ENCODE data around the gene SART1.
"Not testable (repeated sequence)": the region's sequence is repeated elsewhere in the genome, so short reads cannot be mapped to it uniquely, and the experiment has no call there.

Gene SART1

DNA sequence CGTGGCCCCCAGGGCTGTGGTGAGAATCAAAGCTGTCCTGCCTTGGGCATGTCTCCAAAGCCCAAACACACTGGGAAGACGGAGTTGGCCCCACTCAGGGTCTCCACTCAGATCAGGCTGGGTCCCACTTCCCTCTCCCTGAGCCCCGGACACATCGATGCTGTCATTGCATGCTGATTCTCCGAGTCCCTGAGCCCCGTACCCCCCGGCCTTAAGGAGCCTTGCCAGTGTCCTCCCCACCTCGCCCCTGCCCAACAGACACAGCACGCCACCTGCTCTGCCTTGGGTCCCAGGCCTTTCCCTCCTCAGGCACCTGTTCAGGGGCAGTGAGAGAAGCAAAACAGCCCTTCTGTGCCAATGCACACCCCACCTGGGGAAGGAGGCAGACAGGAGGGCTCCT lies 25.8 kb downstream of the SART1 start:
- FAIRE-seq (no peak), DNase-seq (ENCODE audit: insufficient read length, low spot score) (no peak)

DNA sequence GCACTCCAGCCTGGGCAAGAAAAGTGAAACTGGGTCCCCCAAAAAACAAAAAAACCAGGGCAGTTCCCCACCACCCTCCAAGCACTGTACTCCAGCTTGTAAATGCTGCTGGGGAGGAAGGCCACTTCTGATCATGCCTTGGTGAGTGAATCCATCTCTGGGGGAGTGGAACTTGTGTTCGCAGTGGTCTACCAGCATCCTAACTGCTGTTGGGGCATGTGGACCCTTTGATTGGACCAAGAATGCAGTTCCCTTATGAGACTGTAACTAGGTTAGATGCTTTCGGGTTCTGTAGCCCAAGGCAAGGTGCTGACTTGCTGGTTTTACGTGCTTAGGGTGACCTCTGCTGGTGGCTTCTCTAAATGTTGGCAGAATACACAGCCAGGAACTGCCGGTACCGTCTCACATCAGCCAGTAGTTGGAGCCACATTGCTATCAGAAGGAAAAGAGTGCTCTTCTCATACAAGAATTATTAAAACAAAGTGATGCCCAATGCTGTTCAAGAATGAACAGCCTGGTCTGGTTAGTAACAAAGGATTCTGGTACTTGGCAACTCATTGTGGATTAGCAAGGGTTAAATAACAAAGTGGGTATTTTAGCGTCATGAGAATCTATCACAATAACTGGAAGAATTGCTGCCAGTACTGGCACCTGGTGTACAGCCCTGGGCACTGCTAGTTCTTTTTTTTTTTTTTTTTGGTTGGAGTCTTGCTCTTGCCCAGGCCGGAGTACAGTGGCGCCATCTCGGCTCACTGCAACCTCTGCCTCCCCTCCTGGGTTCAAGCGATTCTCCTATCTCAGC lies 27.5 kb downstream of the SART1 start:
- FAIRE-seq, result peak; percentile 98
- DNase-seq (ENCODE audit: insufficient read length, low spot score), result peak; percentile 89

DNA sequence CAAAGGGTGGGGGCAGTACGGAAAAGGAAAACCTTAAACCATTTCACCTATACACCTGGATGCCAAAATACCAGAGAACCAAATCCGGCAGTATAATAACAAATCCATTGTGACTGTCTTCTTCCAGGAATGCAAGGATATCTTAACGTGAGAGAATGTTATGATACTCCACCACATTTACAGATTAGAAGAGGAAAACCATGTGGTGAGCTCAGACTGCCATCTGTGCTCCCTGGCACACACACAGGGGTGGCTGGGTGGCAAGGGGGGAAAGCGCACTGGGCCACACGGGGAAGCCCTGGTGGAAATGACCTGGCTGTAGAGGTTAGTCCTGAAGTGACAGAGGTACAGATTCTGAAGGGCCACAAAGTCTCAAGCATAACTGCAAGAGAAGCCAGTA lies 30.5 kb downstream of the SART1 start:
- DNase-seq (ENCODE audit: insufficient read length, low spot score) (no peak), FAIRE-seq (no peak)

DNA sequence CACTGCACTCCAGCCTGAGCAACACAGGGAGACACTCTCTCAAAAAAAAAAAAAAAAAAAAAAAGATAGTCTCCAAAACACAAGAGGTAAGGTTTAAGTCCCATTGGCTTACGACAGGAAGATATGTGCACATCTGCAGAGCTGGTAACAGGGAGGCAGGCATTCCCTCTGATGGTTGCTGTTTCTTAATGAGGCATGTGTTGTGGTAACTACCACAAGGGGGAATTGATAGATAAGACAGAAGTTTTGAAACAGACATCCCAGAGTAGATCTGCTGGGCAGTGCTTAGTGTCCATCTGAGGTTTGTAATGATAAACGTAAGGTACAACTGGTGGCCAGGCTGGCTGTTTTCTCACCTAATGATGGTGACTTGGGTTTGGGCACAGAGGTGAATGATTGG lies 35.8 kb downstream of the SART1 start:
- DNase-seq (ENCODE audit: insufficient read length, low spot score), result no peak
- no peak for FAIRE-seq

DNA sequence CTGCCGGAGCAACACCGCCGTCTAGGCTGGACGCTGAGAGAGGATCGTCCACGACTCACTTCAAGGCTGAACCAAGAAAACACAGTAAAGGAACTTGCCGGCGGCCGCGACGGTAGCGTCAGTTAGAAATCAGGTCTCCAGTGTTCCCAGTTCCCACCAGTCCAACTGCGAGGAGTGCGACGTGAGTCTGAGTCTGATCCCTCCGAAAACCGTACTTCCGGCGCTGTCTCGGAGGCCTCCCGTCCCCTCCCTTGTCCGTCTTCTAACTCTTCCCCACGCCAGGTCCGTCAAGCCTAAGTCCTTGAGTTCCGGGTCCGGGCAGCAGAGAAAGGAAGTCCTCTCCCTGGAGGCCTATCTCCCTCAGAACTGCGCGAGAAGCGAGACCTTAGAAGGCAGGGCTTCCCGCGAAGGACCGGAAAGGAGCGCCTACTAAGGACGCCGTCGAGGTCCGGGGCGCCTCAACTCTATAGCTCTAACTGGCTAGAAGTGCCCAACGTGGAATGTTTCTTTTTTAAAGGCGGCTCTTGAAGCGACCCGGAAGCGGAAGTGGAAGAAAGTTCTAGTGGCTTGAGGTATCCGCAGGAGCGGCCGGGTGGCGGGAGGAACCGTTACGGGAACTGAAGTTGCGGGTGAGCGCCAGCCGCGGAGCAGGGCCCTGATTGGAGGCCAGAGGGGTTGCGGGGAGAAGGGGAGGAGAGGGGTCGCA lies 40.6 kb downstream of the SART1 start, which contains the start of the genes BANF1 and EIF1AD:
BANF1 (plus strand) TSS at position 562 of the 706 bp plus-strand sequence. CDS start 748 bp downstream, outside the sequence.
EIF1AD (minus strand) TSS at position 216 of the 706 bp plus-strand sequence. CDS start 1,768 bp downstream, outside the sequence.
- peak; percentile 94 for FAIRE-seq
- peak; percentile 87 for DNase-seq (ENCODE audit: insufficient read length, low spot score)

DNA sequence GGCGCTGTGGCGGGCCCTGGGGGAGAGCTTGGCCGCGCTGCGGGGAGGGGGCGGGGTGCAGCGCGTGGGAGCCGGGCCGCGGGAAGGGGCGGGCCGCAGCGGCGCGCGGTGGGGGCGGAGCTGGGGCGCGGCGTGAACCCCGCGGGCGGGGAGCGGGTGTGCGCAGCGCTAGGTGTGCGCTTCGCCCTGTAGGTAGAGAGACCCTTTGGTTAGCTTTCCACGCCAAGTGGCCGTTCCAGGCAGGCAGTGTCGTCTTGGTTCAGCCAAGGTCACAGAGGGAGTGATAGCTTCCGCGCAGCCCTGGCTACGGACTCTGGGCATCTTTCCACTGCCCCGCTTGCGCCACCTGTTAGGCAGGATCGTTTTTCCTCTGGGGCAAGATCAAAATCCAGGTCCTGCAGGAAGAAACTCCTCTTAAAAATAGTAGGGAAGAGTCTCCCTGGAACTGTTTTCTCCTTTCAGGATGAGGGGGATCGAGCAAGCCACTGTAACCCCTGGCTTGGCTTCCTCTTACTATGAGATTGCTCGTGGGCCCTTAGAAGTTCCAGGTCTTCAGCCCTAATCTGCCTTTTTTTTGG lies 41.2 kb downstream of the SART1 start:
- FAIRE-seq (peak; percentile 45), DNase-seq (ENCODE audit: insufficient read length, low spot score) (peak; percentile 58)

DNA sequence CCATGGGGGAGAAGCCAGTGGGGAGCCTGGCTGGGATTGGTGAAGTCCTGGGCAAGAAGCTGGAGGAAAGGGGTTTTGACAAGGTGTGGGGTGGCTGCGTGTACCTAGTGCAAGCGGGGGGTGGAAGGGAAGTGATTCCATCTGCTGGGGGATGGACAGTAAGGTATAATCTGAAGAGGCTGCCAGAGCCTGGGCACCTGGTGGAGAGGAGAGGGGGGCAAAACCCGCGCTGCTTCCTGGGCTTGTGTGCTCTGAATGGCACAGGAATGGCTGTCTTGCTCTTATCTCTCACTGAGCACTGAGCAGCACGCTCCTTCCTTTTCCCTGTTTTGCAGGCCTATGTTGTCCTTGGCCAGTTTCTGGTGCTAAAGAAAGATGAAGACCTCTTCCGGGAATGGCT lies 41.8 kb downstream of the SART1 start:
- no peak for FAIRE-seq
- DNase-seq (ENCODE audit: insufficient read length, low spot score), result no peak

DNA sequence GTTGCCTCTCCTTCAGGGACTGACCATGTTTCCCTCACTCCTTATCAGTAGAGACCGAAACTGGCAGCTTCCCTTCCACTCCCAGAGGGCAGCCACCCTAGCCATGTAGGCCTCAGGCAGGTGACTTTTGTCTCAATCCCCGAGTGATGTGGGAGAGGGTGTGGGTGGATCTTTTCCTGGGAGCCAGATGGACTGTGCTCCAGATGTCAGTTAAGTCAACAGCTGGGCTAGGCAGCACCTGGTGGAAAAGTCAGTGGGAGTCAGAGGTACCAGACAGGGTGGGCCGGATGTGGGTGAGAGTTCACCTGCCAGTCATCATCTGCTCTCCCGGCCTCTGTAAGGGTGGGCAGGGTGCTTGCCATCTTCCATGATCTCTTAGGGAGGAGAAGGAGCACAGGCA lies 42.7 kb downstream of the SART1 start:
- no peak for DNase-seq (ENCODE audit: insufficient read length, low spot score)
- FAIRE-seq, result no peak

DNA sequence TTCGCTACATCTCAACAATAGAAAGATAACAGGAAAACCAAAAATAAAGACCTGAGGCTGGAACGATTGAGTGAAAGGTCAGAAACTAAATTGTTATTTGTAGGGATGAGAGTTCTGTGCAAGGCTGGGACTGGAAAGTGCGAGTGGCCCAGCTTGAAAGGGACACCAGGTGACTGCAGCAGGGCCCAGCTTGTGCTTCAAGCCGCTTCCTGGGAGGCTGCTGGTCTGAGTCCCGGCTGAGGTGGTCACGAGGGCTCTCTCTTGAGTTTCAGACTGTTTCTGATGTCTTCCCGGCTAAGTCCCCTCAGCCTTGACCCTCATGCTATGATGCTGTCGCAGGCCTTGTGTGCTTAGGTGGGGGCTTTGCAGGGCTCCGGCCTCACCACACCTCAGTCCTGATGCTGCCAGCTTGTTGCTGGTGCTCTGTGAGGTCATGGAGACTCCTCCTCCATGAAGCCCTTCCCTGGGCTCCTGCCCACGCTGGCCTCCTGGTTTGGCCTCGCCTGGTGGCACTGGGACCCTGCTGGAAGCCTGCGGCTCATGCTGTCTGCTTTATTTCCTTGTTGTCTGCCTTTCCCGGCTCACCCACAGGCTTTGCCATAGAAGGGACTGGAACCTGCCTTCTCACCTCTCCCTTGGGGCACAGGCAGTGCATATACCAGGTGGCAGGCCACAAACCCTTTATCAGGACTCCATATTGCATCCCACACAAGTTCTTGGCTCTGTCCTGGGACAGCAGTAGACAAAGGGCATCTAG lies 44.8 kb downstream of the SART1 start:
- DNase-seq (ENCODE audit: insufficient read length, low spot score), result no peak
- FAIRE-seq, result no peak

DNA sequence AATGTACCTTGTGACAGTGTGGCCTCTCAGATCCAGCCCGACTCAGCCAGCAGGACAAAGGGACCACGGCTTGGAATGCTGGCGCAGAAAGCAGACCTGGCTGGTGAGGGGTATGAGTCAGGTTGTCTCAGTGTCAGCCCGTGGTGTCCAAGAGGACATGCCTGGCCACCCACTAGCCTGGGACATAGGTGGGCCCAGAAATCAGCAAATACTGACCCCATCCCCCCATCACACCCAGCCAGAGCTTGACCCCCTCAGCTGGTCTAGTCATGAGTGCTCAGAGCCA lies 45.3 kb downstream of the SART1 start:
- no peak for DNase-seq (ENCODE audit: insufficient read length, low spot score)
- no peak for FAIRE-seq

DNA sequence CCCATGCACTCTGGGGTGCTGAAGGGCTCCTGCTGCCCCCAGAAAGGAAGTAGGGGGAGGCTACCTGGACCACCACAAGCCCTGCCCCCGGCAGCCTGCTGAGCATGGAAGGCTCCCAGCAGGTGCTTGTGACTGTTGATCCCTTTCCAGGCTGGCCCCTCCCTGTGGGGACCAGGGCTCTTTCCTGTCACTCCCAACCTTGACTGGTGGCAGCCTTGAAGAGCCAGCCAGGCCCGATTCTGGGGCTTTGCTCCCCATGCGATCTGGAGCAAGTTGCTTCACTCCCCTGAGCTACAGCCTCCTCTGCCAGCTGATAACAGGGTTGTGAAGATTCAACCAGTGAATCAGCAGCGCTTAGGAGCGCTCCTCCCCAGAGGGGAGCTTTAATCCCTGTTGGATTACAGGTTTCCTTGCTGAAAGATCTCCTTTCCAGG lies 45.7 kb downstream of the SART1 start:
- DNase-seq (ENCODE audit: insufficient read length, low spot score), result no peak

DNA sequence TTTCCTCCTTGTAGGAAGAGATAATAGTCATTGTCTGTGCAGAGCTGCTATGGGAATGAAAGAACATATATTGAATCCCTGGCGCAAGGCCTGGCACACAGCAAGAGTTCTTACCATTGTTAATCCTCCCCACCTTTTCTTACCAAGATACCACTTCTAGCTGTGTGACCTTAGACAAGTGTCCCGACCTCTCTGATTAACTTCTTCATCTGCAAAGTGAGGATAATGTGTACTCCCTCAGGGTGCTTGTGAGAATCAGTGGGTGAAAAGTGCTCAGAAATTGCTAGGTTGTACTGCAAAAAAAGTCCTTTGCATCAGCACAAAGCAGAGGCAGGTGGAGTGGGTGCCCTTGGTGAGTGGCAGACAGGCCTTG lies 46.5 kb downstream of the SART1 start:
- FAIRE-seq (no peak), DNase-seq (ENCODE audit: insufficient read length, low spot score) (no peak)

More for the DNA sequence above, 45.7 kb downstream of the SART1 start:
- no peak for FAIRE-seq

DNA sequence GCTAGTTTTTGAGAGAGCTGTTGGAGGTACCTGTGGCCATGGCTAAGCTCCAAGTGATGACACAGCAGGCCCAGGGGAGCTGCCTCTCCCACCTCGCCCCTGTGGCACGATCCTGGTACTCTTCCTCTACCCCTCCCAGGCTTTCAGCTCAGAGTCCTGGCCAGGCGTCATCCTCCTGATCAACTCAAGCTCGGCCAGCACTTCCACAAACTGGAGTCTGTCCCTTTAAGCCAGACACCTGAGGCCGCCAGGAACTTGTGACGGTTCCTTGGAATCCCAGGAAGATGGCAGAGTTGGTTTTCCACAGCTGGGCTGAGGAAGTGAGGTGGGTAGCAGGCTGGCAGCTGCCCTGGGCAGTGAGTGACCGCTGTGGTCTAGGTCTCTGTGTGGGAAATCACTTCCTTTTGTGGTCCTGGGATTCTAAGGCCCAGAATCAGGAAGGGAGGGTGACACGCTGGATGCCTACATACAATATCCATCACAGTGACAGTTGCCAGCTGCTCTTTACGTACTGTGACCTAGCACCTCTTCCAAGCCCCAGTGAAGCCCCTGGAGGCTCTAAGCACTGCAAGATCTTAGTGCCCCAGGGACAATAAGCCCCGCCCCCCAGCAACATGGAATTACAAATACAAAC lies 47.1 kb downstream of the SART1 start:
- no peak for FAIRE-seq

DNA sequence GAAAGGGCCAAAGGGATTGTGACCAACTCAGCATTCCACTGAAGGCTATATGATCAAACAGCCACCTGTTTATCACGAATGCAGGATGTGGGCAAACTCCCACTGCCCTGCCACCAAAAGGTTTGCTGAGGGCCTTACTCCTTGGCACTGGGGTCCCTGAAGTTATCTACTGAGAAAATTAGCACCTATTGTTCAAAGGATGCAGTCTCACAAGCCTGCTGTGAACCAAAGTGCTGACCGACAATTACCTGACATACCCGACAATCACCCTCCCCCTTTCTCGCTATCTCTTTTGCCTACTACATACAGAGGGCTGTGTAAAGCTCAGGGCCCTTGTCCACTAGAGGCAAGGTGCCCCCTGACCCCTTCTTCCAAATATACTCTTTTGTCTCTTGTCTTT lies 48.5 kb downstream of the SART1 start:
- FAIRE-seq; DNase-seq (ENCODE audit: insufficient read length, low spot score): not testable (repeated sequence)

More for the DNA sequence above, 47.1 kb downstream of the SART1 start:
- no peak for DNase-seq (ENCODE audit: insufficient read length, low spot score)

DNA sequence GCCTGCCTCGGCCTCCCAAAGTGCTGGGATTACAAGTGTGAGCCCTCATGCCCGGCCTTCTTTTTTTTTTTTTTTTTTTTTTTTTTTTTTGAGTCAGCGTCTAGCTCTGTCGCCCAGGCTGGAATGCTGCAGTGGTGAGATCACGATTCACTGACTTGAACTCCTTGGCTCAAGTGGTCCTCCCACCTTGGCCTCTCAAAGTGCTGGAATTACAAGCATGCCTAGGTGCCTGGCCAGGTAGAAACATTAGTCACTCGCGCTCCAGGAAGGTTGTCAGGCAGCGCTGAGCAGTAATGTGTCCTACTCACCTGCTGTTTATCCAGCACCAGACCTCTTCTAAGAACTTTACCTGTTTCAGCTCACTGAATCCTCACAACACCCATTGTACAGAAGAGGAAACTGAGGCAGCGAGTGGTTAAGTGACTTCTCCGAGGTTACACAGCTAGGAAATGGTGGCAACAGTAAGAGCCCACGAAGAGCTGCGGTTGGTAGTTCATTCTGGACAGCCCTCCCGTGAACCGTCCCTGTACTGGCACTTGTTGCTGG lies 49.8 kb downstream of the SART1 start:
- no peak for DNase-seq (ENCODE audit: insufficient read length, low spot score)
- no peak for FAIRE-seq

DNA sequence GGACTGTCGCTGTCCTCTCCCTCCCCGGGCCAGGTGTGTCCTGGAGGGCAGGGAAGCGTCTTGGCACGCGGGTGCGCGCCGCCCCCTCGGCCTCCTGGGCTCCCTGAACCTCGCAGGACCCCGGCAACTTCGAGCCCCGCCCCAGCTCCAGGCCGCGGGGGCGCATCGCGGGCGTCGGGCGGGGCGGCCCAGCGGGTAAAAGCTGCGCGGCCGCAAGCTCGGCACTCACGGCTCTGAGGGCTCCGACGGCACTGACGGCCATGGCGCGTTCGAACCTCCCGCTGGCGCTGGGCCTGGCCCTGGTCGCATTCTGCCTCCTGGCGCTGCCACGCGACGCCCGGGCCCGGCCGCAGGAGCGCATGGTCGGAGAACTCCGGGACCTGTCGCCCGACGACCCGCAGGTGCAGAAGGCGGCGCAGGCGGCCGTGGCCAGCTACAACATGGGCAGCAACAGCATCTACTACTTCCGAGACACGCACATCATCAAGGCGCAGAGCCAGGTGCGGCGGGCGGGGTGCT lies 50.3 kb downstream of the SART1 start, which contains the start of gene CST6:
CST6 (plus strand) TSS at position 224 of the 519 bp plus-strand sequence; CDS start at position 261, 37 bp downstream.
- FAIRE-seq (no peak), DNase-seq (ENCODE audit: insufficient read length, low spot score) (no peak)

DNA sequence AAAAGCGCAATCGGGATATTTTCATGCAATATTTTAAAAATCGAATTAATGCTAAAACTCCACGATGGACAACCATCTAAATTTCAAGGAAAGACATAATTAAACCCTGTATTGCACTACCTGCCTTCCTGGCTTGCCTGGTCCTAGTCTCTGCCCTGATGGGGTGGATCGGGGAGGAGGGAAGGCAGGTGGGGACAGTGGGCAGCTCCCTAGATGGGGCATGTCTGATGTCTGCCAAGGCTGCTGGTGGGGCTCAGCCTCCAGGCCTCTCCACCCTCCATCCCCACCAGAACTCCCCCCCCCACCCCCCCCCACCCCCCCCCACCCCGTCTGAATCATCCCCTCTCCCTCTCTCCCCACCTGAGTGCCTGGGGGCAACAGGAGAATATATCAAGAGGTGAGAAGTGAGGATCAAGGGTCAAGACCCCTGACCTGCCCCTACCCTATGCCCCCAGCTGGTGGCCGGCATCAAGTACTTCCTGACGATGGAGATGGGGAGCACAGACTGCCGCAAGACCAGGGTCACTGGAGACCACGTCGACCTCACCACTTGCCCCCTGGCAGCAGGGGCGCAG lies 50.9 kb downstream of the SART1 start:
- DNase-seq (ENCODE audit: insufficient read length, low spot score) (no peak), FAIRE-seq (no peak)

DNA sequence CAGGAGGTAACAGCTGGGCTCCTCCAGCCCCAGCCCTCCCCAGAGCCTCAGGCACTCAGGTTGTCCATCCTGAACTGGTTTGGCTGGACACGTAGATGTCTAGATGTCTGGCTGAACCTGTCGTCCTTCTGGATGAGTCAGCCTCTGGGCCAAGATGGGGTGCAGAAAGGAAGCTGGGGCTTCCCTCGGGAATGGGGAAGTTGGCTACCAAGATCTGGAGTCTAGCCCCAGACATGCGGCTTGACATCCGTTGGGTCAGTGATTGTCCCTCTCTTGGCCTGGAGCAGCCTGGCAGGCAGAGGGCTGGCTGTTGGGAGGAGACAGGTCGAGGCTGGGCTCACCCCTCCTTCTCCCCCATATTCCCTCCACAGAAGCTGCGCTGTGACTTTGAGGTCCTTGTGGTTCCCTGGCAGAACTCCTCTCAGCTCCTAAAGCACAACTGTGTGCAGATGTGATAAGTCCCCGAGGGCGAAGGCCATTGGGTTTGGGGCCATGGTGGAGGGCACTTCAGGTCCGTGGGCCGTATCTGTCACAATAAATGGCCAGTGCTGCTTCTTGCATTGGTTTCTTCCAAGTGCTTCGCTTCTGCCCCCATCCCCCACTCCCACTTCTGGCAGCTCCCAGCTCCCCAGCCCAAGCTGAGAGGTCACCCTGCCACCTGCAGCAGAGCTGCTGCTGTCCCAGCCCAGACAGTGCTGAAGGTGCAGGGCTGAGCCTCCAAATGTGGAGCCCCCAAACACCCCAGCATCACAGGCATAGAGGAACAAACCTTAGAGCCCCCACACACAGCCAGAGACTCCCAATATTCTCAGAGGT lies 51.6 kb downstream of the SART1 start:
- FAIRE-seq (no peak), DNase-seq (ENCODE audit: insufficient read length, low spot score) (no peak)

DNA sequence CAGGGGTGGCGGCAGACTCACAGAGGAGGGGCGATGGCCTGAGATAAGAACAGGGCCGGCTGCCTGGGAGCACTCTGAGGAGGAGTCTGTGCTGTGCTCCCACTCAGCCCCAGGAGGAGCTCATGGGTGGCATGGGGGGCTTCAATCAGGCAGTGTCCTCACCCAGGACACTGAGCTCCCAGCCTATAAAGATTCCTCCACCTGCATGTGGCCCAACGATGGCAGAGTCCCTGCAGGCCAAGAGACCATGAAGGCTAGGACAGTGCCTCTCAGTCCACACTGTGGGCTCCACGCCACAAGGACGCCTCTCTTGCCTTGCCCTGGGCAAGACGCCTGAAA lies 52.2 kb downstream of the SART1 start:
- FAIRE-seq, result no peak

More for the DNA sequence above, 52.2 kb downstream of the SART1 start:
- no peak for DNase-seq (ENCODE audit: insufficient read length, low spot score)
